Ishikawa (cell line): ENCODE measurements around the gene POC1B.

Experiments used
- CEBPB ChIP-seq: IDR thresholded peaks from 2 replicates; pipeline ENCODE4 v1.6.1; 2012
- CREB1 ChIP-seq: IDR thresholded peaks from 2 replicates; pipeline ENCODE4 v1.6.1; 2012; ENCODE audit warnings: low read depth
- EGR1 ChIP-seq: IDR thresholded peaks from 2 replicates; pipeline ENCODE4 v1.6.1; 2012
- EP300 ChIP-seq: IDR thresholded peaks from 2 replicates; pipeline ENCODE4 v1.6.1; 2012; ENCODE audit warnings: borderline replicate concordance
- FOXM1 ChIP-seq: IDR thresholded peaks from 2 replicates; pipeline ENCODE4 v1.6.1; 2012; ENCODE audit warnings: low read depth, borderline replicate concordance
- MAX ChIP-seq: IDR thresholded peaks from 2 replicates; pipeline ENCODE4 v1.6.1; 2012
- NFIC ChIP-seq: IDR thresholded peaks from 2 replicates; pipeline ENCODE4 v1.6.1; 2012
- RAD21 ChIP-seq: IDR thresholded peaks from 2 replicates; pipeline ENCODE4 v1.6.1; 2012; ENCODE audit warnings: low read depth
- REST ChIP-seq: IDR thresholded peaks from 2 replicates; pipeline ENCODE4 v1.6.1; 2012; ENCODE audit warnings: low read depth, mild to moderate bottlenecking
- TAF1 ChIP-seq: IDR thresholded peaks from 2 replicates; pipeline ENCODE4 v1.6.1; 2012; ENCODE audit warnings: low read depth, mild to moderate bottlenecking
- TCF12 ChIP-seq: IDR thresholded peaks from 2 replicates; pipeline ENCODE4 v1.6.1; 2012; ENCODE audit warnings: low read depth
- TEAD4 ChIP-seq: IDR thresholded peaks from 2 replicates; pipeline ENCODE4 v1.6.1; 2012
- USF1 ChIP-seq: IDR thresholded peaks from 2 replicates; pipeline ENCODE4 v1.6.1; 2012
- YY1 ChIP-seq: IDR thresholded peaks from 2 replicates; pipeline ENCODE4 v1.6.1; 2012; ENCODE audit warnings: low read depth
- ZBTB7A ChIP-seq: IDR thresholded peaks from 2 replicates; pipeline ENCODE4 v1.6.1; 2012; ENCODE audit warnings: low read depth

The POC1B gene

GRCh38 chr12:89504560-89505346, 21.1 kb downstream of the POC1B start:
- TF ChIP-seq EP300 (no peak), YY1 (no peak), USF1 (no peak), TAF1 (no peak), FOXM1 (no peak), TCF12 (no peak), REST (no peak), NFIC (no peak), ZBTB7A (no peak), CEBPB (no peak)

- TF ChIP-seq RAD21 = no peak
- no peak for TF ChIP-seq TEAD4
- TF ChIP-seq USF1 = no peak
- TF ChIP-seq CREB1 = no peak
- TF ChIP-seq TCF12 = no peak
- TF ChIP-seq MAX = no peak
- TF ChIP-seq CEBPB = no peak
Observed at GRCh38 chr12:89501793-89502192, 24.1 kb downstream of the POC1B start.

GRCh38 chr12:89499857-89500256, 26.0 kb downstream of the POC1B start:
- no peak for TF ChIP-seq NFIC
- no peak for TF ChIP-seq USF1
- TF ChIP-seq ZBTB7A = no peak
- TF ChIP-seq YY1 = no peak
- no peak for TF ChIP-seq CEBPB
- no peak for TF ChIP-seq TCF12
- no peak for TF ChIP-seq RAD21
- TF ChIP-seq REST = no peak
- no peak for TF ChIP-seq CREB1
- TF ChIP-seq EGR1 = no peak
- TF ChIP-seq EP300 = no peak
- no peak for TF ChIP-seq FOXM1
- TF ChIP-seq TAF1 = no peak
- no peak for TF ChIP-seq MAX
- TF ChIP-seq TEAD4 = no peak

- TF ChIP-seq NFIC (no peak), CREB1 (no peak), REST (no peak), FOXM1 (no peak), MAX (no peak), YY1 (no peak), TEAD4 (no peak)
Observed at GRCh38 chr12:89497467-89497866, 28.4 kb downstream of the POC1B start.
